Stimulated activated naive CD8-positive, alpha-beta T cell treated with anti-CD3 and anti-CD28 coated beads, Interleukin-15, Interleukin-2, amounts not matched to agents 100 U/mL and 50 U/mL, for 24 hours (primary cell): ENCODE data around the gene MSI2.

Source experiments
- ATAC-seq: fragments of 150-1000 bp; cut with Tn5 transposase; one replicate; pipeline ENCODE4 v1.10.0; 2021
- DNase-seq: peaks from one replicate; pipeline ENCODE4 v3.0.0; 2021

Gene MSI2

GRCh38 chr17:57665696-57666095 lies 409.4 kb downstream of the MSI2 start:
- DNase-seq (no peak), ATAC-seq (no peak)

GRCh38 chr17:57666201-57666870 lies 410.0 kb downstream of the MSI2 start:
- ATAC-seq: no peak

GRCh38 chr17:57666946-57667345 lies 410.6 kb downstream of the MSI2 start:
- DNase-seq: no peak
- no peak for ATAC-seq

More at GRCh38 chr17:57666201-57666870, 410.0 kb downstream of the MSI2 start:
- DNase-seq: no peak

- DNase-seq (no peak), ATAC-seq (no peak)
Observed at GRCh38 chr17:57667461-57667923, 411.2 kb downstream of the MSI2 start.

GRCh38 chr17:57668332-57668731 lies 412.0 kb downstream of the MSI2 start:
- no peak for ATAC-seq
- DNase-seq: no peak

GRCh38 chr17:57669671-57670529 lies 413.6 kb downstream of the MSI2 start:
- no peak for DNase-seq
- no peak for ATAC-seq

GRCh38 chr17:57670769-57671569 lies 414.6 kb downstream of the MSI2 start:
- ATAC-seq: peak; percentile 69
- no peak for DNase-seq

GRCh38 chr17:57671667-57672632 lies 415.6 kb downstream of the MSI2 start:
- ATAC-seq: peak; percentile 87

GRCh38 chr17:57672971-57673370 lies 416.6 kb downstream of the MSI2 start:
- DNase-seq (no peak), ATAC-seq (no peak)

More at GRCh38 chr17:57671667-57672632, 415.6 kb downstream of the MSI2 start:
- DNase-seq: peak; percentile 78

- ATAC-seq (no peak), DNase-seq (no peak)
Observed at GRCh38 chr17:57674894-57675293, 418.6 kb downstream of the MSI2 start.

GRCh38 chr17:57675427-57676387 lies 419.4 kb downstream of the MSI2 start:
- no peak for ATAC-seq
- DNase-seq: no peak

- ATAC-seq (no peak), DNase-seq (no peak)
Observed at GRCh38 chr17:57676543-57676942, 420.2 kb downstream of the MSI2 start.

- ATAC-seq (no peak), DNase-seq (no peak)
Observed at GRCh38 chr17:57677301-57677700, 421.0 kb downstream of the MSI2 start.

GRCh38 chr17:57677858-57678257 lies 421.5 kb downstream of the MSI2 start:
- DNase-seq: no peak
- no peak for ATAC-seq

GRCh38 chr17:57678393-57678792 lies 422.1 kb downstream of the MSI2 start:
- ATAC-seq (no peak), DNase-seq (no peak)

- ATAC-seq (no peak), DNase-seq (no peak)
Observed at GRCh38 chr17:57679356-57679755, 423.0 kb downstream of the MSI2 start.

- no peak for ATAC-seq
- no peak for DNase-seq
Observed at GRCh38 chr17:57679906-57680695, 423.8 kb downstream of the MSI2 start.

GRCh38 chr17:57682701-57683100 lies 426.4 kb downstream of the MSI2 start:
- DNase-seq (no peak), ATAC-seq (no peak)
